ENCODE data around the gene TRIM66. TPM values are rescaled to one million over a fixed set of nuclear protein-coding genes. Genes with fewer than 3 reads are reported as not detected.

The TRIM66 gene
- total RNA-seq, 1 donor from 2014 or later: 11.0 TPM

GRCh38 chr11:8564526-8564925 lies 117.9 kb downstream of the TRIM66 start:
- no peak for DNase-seq
- no peak for ATAC-seq
- Histone ChIP-seq H3K27me3 (ENCODE audit: low read depth) (no peaks in the 10 kb centered on the region), H3K36me3 (no peaks in the 10 kb centered on the region), H3K4me1 (no peaks in the 10 kb centered on the region), H3K27ac (no peak overlapping the region), H3K9me3 (peaks cover 8% of the 10 kb centered on the region), H3K4me3 (no peak overlapping the region)
- intact Hi-C loops (cut with DNase I): no loop called here
- no peak for TF ChIP-seq CTCF (IDR thresholded peaks at IDR 0.05)

Other genes with a start within 250 kb of the TRIM66 start
- gene STK33, start 88.4 kb downstream of the TRIM66 start, total RNA-seq: 17.3 TPM
- gene RPL27A, start 127 bp upstream of the TRIM66 start, total RNA-seq: 920 TPM
- 24.1 TPM for gene AKIP1, start 228.5 kb upstream of the TRIM66 start, total RNA-seq